ENCODE results near the gene VPS16. TPM values are rescaled to one million over a fixed set of nuclear protein-coding genes. Genes with fewer than 3 reads are reported as not detected.

VPS16 gene
- total RNA-seq, 4 donors from 2014 or later, result 29.2 to 42.2 (median 36.7) TPM

DNA sequence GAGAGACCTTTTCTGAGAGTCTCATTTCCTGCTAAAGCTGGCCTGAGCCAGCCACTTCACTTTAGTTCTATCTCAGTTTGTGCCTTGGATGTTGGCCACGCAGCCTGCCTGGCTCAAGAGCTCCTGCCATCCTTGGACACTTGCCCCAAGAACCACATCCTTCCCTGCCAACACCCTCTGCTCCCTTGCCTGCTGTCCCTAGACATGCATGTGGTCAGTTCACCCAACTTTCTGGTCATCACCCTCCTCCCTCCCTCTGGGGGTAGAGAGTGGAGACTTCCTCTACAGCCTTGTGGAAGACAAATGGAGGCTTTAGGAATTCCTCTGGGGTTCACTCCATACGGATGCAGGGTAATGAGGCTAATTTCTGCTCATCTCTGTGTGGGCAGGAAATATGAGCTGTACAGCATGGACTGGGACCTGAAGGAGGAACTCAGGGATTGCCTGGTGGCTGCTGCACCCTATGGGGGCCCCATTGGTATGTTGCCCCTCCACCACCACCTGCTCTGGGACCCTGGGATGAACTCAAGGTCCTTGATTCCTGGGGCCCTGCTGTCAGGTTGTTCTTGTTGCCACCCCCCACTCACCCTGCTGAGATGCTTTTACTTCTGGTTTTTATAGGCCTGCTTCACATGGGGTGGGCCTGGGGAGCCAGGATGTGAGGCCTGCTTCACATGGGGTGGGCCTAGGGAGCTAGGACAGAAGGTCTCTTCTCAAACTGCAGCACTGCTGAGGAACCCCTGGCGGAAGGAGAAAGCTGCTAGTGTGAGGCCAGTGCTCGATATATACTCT is 19.0 kb downstream of the VPS16 start:
- no peaks in the 10 kb centered on the region for H3K9me3 ChIP-seq
- no peaks in the 10 kb centered on the region for H3K4me1 ChIP-seq
- TF ChIP-seq, protein P1, sequence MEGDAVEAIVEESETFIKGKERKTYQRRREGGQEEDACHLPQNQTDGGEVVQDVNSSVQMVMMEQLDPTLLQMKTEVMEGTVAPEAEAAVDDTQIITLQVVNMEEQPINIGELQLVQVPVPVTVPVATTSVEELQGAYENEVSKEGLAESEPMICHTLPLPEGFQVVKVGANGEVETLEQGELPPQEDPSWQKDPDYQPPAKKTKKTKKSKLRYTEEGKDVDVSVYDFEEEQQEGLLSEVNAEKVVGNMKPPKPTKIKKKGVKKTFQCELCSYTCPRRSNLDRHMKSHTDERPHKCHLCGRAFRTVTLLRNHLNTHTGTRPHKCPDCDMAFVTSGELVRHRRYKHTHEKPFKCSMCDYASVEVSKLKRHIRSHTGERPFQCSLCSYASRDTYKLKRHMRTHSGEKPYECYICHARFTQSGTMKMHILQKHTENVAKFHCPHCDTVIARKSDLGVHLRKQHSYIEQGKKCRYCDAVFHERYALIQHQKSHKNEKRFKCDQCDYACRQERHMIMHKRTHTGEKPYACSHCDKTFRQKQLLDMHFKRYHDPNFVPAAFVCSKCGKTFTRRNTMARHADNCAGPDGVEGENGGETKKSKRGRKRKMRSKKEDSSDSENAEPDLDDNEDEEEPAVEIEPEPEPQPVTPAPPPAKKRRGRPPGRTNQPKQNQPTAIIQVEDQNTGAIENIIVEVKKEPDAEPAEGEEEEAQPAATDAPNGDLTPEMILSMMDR (IDR thresholded peaks at IDR 0.05), result no peak
- TF ChIP-seq EP300 (IDR thresholded peaks at IDR 0.05; ENCODE audit: low read depth) (no peak), POLR2AphosphoS5 (IDR thresholded peaks at IDR 0.05) (no peak)
- no peak for DNase-seq
- in situ Hi-C loops (cut with MboI; ENCODE audit: low pct_ligation_motif_present in 1 of 4, low pct_unique_long_range_greater_than_20kb in 1 of 4, low sequenced_read_pairs in 3 of 4) (no loop called here), intact Hi-C loops (cut with DNase I; ENCODE audit: low total_unique reads) (no loop called here)
- H3K27me3 ChIP-seq, result no peaks in the 10 kb centered on the region
- WGBS, 2 donors (ENCODE audit: low coverage in 1 of 2), result 80 to 91% methylated on average over 1 to 4 of the region's 4 CpGs
- peaks cover 0 to 16% (median 0%) of the 10 kb centered on the region in 4 donors for H3K36me3 ChIP-seq
- no peak overlapping the region for H3K27ac ChIP-seq
- no peak overlapping the region for H3K4me3 ChIP-seq

DNA sequence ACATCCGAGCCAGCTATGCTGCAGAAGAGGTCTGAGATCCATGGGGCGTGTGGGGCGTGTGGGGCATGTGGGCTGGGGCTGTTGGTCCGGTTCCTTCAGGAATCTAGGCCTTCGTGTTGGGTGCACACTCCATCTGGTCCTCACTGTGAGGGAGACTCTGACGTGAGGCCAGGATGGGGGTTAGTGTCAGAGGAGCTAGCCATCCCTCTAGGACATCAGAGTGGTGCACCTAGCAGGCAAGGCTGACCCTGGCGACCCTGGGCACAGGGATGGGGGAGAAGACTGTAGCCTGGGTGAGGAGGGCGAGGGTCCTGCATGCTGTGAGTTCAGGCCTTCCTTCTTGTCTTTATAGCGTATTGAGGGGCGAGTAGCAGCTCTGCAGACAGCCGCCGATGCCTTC is 24.1 kb downstream of the VPS16 start:
- Histone ChIP-seq H3K27me3 (no peaks in the 10 kb centered on the region), H3K36me3 (peaks cover 0 to 16% (median 0%) of the 10 kb centered on the region in 4 donors), H3K27ac (no peak overlapping the region), H3K4me1 (no peaks in the 10 kb centered on the region), H3K4me3 (no peak overlapping the region), H3K9me3 (no peaks in the 10 kb centered on the region)
- TF ChIP-seq POLR2A (IDR thresholded peaks at IDR 0.05) (no peak), POLR2AphosphoS5 (IDR thresholded peaks at IDR 0.05) (no peak), EP300 (IDR thresholded peaks at IDR 0.05; ENCODE audit: low read depth) (no peak)
- TF ChIP-seq, protein P1 (IDR thresholded peaks at IDR 0.05), result no peak
- DNase-seq, result no peak
- WGBS, 2 donors (ENCODE audit: low coverage in 1 of 2), result 96% methylated on average over 12 of the region's 12 CpGs; no CpG with 5 or more reads in 1 of the 2 donors
- in situ Hi-C loops (cut with MboI; ENCODE audit: low pct_ligation_motif_present in 1 of 4, low pct_unique_long_range_greater_than_20kb in 1 of 4, low sequenced_read_pairs in 3 of 4), result no loop called here
- intact Hi-C loops (cut with DNase I; ENCODE audit: low total_unique reads), result no loop called here

DNA sequence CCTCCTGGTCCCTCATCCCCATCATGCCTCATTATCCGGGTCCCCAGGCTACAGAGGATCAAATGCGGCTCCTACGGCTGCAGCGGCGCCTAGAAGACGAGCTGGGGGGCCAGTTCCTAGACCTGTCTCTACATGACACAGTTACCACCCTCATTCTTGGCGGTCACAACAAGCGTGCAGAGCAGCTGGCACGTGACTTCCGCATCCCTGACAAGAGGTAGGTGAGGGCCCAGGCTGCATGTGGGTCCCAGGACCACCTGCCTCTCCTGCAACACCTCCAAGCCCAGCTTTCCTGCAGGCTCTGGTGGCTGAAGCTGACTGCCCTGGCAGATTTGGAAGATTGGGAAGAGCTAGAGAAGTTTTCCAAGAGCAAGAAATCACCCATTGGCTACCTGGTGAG is 24.6 kb downstream of the VPS16 start:
- no peak for TF ChIP-seq POLR2A (IDR thresholded peaks at IDR 0.05)
- TF ChIP-seq EP300 (IDR thresholded peaks at IDR 0.05; ENCODE audit: low read depth), result no peak
- no peak overlapping the region for H3K4me3 ChIP-seq
- no peaks in the 10 kb centered on the region for H3K9me3 ChIP-seq
- in situ Hi-C loops (cut with MboI; ENCODE audit: low pct_ligation_motif_present in 1 of 4, low pct_unique_long_range_greater_than_20kb in 1 of 4, low sequenced_read_pairs in 3 of 4) (no loop called here), intact Hi-C loops (cut with DNase I; ENCODE audit: low total_unique reads) (no loop called here)
- DNase-seq, result no peak
- 98% methylated on average over 10 of the region's 10 CpGs; no CpG with 5 or more reads in 1 of the 2 donors for WGBS, 2 donors (ENCODE audit: low coverage in 1 of 2)
- no peaks in the 10 kb centered on the region for H3K4me1 ChIP-seq
- no peak overlapping the region for H3K27ac ChIP-seq
- no peaks in the 10 kb centered on the region for H3K27me3 ChIP-seq
- H3K36me3 ChIP-seq, result peaks cover 0 to 16% (median 0%) of the 10 kb centered on the region in 4 donors

DNA sequence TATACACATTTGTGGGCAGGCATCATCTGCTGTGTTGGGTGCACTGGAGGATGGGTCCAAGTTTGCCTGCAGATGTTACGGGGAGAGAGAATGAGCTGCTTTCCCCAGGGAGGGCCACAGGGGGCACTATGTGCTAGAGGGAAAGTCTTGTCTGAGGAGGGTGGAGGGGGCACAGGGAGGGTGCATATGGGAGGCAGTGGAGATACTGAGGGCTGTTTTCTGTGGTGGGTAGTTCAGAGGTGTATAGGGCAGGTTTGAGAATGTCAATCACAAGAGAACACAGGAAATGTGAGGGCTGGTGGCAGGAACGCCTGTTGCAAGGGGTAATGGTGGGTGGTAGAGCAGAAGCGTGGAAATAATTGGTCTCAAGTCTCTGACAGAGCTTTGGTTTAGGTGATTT is 25.1 kb downstream of the VPS16 start:
- DNase-seq, result no peak
- H3K4me1 ChIP-seq, result peaks cover 0 to 3% (median under 1%) of the 10 kb centered on the region in 4 donors
- H3K9me3 ChIP-seq, result no peaks in the 10 kb centered on the region
- no peak for TF ChIP-seq POLR2AphosphoS5 (IDR thresholded peaks at IDR 0.05)
- TF ChIP-seq, protein P1 (IDR thresholded peaks at IDR 0.05), result no peak
- TF ChIP-seq POLR2A (IDR thresholded peaks at IDR 0.05), result no peak
- no peak for TF ChIP-seq EP300 (IDR thresholded peaks at IDR 0.05; ENCODE audit: low read depth)
- WGBS, 2 donors (ENCODE audit: low coverage in 1 of 2), result 91 to 100% methylated on average over 2 to 3 of the region's 3 CpGs
- H3K36me3 ChIP-seq, result peaks cover 0 to 16% (median 0%) of the 10 kb centered on the region in 4 donors
- in situ Hi-C loops (cut with MboI; ENCODE audit: low pct_ligation_motif_present in 1 of 4, low pct_unique_long_range_greater_than_20kb in 1 of 4, low sequenced_read_pairs in 3 of 4), result no loop called here
- peaks cover 4% of the 10 kb centered on the region for H3K27me3 ChIP-seq
- intact Hi-C loops (cut with DNase I; ENCODE audit: low total_unique reads), result no loop called here
- H3K27ac ChIP-seq, result no peak overlapping the region
- H3K4me3 ChIP-seq, result no peak overlapping the region

Data from transverse colon (tissue), 4 donors.